HG03354 (cell line): ENCODE results near the gene ABCA1.

Experiments
- ATAC-seq: cut with Tn5 transposase; IDR thresholded peaks from one replicate; pipeline ENCODE4 v1.9.1; 2021; ENCODE audit warnings: mild to moderate bottlenecking; ENCODE audit not compliant: unreplicated experiment, poor library complexity, severe bottlenecking

The ABCA1 gene

GRCh38 chr9:104879555-104880309 is 48.2 kb downstream of the ABCA1 start:
- no peak for ATAC-seq

GRCh38 chr9:104876587-104876986 is 51.4 kb downstream of the ABCA1 start:
- ATAC-seq, result no peak

- ATAC-seq, result no peak
Observed at GRCh38 chr9:104875897-104876296, 52.1 kb downstream of the ABCA1 start.

DNA sequence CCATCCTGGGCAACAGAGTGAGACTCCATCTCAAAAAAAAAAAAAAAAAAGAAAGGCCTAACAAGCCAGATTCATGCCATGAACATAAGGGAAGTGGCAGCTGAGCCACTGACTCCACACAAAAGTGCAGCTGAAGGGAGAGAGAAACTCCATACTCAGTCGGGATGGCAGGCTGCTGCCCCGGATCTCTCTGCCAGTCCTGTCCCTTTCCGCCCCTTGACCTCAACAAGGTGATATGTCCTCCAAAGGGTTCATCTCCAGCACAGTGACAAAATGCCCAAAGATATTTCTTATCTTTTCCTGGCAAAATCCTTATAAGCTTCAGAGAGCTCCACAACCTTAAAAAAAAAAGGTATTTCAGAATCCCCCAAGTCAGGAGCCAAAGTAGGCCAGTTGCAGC is 52.6 kb downstream of the ABCA1 start:
- no peak for ATAC-seq

GRCh38 chr9:104873489-104873850 is 54.5 kb downstream of the ABCA1 start:
- ATAC-seq, result no peak

GRCh38 chr9:104872656-104873488 is 55.1 kb downstream of the ABCA1 start:
- ATAC-seq, result no peak

- ATAC-seq, result no peak
Observed at GRCh38 chr9:104871961-104872527, 55.9 kb downstream of the ABCA1 start.

- no peak for ATAC-seq
Observed at GRCh38 chr9:104869811-104870210, 58.1 kb downstream of the ABCA1 start.

- peak; percentile 90 for ATAC-seq
Observed at GRCh38 chr9:104868687-104869404, 59.1 kb downstream of the ABCA1 start.

DNA sequence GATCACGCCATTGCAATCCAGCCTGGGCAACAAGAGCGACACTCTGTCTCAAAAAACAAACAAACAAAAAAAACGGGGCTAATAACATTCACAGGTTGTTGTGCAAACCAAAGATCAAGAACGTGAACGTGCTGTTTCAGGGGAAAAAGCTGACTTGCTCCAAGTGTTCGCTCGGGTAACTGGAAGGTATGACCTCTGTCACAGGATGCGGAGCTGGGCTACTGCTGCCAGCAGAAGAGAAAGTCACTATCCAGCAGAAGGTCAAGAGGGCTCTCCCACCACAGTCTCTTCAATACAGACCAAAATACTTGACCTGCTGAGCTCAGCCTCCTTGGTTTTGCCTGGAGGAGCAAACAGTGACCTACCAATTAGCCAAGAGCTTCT is 59.7 kb downstream of the ABCA1 start:
- no peak for ATAC-seq

GRCh38 chr9:104866191-104866590 is 61.8 kb downstream of the ABCA1 start:
- no peak for ATAC-seq

- ATAC-seq, result no peak
Observed at GRCh38 chr9:104864675-104865104, 63.3 kb downstream of the ABCA1 start.

DNA sequence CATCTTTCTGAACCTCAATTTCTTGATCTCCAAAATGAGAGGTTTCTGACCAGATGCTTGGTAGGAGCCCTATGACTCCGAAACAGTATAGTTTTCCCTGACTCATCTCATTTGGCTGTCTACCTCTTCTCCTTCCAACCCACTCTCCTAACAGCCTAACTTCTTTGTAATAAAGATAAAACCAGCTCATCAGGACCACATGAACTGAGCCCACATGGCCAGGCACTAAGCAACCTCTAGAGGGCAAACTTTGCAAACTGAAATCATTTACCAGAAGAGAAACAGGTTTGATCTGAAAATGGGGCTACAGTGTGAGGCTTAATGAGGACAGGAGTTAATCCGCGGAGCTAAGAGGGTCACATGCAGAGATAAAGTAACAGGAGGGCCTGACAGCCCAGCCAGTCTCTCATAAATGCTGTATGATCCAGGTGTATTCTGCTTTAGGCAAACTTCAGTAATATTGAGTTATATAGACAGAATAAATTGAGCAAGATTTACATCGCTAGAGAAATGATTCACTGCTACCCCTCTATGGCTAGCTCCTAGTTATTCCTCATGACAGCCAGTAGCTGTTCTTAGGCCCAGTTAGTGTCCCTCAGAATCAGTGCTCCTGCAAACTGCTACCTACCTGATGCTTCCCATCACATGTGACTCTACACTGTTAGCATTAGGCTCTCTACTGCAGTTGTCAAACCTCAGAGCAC is 64.6 kb downstream of the ABCA1 start:
- ATAC-seq, result peak; percentile 92

DNA sequence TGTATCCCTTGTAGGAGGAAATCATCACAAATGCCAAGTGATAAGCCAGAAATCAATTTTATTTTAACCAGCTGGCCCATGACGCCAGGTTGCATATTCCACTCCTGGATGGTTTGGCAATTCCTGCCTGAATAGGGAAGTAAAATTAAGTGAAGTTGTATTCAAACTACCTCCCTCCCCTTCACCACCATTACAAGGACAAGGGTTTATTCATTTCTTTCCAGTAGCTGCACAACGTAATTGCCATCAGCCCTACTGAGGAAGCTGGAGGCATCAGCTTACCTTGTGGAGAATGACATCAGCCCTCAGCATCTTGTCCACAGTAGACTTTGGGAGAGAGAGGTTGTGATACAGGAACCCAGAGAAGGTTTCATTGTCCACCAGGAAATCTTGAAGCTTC is 66.6 kb downstream of the ABCA1 start:
- no peak for ATAC-seq

DNA sequence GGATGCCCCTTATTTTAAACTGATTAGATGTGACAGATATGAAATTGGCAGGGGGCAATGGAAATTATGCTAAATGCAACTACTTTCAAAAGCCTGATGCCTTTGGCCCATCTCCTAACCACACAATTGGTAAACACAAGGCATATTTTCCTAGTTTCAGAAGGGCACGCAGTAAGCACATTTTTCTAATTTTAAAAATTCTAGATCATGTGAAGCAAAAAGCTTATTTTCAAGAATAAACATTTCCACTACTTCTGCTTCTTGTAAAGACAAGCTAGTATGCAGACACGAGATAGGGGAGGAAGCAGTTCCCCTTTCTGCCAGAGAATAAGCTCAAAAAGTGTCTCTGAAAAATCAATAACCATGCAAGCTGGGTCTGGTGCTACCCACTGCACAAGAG is 67.7 kb downstream of the ABCA1 start:
- ATAC-seq, result no peak

GRCh38 chr9:104858846-104859245 is 69.1 kb downstream of the ABCA1 start:
- no peak for ATAC-seq

- ATAC-seq, result no peak
Observed at GRCh38 chr9:104858271-104858670, 69.7 kb downstream of the ABCA1 start.

DNA sequence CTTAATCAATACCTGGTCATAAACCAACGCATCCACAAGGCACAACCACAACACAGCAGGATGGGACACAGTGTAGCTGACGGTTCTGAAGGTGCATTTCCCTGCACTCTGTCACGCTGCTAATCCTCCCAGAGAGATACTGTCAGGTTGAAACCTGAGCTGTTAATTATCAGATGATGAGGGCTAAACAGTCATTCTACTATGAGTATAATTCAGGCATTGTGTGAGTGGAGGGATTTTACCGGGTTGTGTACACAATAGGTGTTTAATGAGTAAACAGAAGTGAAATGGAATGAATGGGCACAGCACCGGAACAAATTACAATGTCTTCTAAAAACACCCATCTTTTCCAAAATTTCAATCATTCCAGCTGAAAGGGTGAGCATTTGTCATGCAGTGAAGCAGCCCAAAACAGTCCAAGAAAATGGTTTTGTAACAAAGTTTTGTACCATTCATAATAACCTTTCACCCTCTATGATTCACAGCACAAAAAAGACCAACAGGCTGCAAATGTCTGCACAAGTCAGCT is 71.5 kb downstream of the ABCA1 start:
- ATAC-seq, result no peak

DNA sequence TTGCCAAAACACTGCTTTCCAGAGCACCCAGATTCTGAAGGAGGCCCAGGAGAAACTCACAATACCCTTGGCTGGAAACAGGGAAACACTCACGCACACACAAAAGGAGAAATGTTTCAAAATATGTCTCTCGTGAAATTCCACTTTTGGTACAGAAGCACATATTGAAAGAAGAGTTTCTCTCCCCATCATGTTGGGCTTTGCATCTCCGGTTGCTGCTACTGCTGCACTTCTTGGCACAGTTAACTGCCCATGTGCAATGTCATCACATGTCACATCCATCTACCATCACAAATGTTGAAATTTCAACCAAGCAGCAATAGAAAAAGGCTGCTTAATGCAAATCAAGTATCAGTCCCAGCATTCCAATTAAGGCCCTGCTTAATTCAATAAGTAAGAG is 72.1 kb downstream of the ABCA1 start:
- ATAC-seq, result no peak
